Suppressor macrophage (primary cell): ENCODE results near the gene TKT.

ENCODE experiments used
- DNase-seq, 4 experiments: peaks; one replicate each; pipeline ENCODE4 v3.0.0-alpha.2; 2020 to 2022

Gene TKT

GRCh38 chr3:53224026-53224425 lies 31.8 kb downstream of the TKT start:
- DNase-seq, result no peak

- DNase-seq, result no peak
These were observed 32.3 kb downstream of the TKT start for GRCh38 chr3:53223541-53223966.

DNA sequence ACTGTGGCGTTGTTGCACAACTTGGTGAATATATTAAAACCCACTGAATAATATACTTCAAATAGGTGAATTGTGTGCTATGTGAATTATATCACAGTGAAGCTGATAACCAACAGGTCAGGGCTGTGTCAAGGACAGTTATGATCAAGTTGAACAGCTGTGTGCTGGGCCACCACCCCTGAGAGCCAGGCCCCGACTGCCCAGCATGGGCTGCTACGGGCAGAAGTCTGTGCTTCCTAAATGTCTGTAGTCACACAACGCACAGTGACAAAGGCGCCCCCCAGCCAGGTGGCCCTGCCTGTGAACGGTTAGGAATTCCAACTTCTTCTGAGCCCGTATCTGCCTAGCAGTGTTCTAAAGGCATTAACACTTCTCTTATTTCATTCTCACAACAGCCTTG lies 32.8 kb downstream of the TKT start:
- no peak for DNase-seq

- DNase-seq, result no peak
These were observed 33.5 kb downstream of the TKT start for GRCh38 chr3:53222183-53222901.

DNA sequence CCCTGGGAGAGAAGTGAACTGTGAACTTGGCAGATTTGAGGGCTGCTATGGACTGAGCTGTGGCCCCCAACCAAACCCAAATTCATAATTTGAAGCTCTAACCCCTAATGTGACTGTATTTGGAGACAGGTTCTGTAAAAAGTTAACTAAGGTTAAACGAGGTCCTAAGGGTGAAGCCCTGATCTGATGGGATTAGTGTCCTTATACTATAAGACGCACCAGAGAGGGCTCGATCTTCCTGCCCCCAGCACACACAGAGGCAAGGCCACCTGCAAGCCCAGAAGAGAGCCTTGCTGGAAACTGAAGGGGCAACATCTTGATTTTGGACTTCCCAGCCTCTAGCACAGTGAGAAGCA lies 34.0 kb downstream of the TKT start:
- no peak for DNase-seq

- no peak for DNase-seq
These were observed 34.5 kb downstream of the TKT start for GRCh38 chr3:53221345-53221744.

- peak; percentile 87 to 93 (median 91) for DNase-seq
These were observed 35.8 kb downstream of the TKT start for GRCh38 chr3:53219895-53220483.

DNA sequence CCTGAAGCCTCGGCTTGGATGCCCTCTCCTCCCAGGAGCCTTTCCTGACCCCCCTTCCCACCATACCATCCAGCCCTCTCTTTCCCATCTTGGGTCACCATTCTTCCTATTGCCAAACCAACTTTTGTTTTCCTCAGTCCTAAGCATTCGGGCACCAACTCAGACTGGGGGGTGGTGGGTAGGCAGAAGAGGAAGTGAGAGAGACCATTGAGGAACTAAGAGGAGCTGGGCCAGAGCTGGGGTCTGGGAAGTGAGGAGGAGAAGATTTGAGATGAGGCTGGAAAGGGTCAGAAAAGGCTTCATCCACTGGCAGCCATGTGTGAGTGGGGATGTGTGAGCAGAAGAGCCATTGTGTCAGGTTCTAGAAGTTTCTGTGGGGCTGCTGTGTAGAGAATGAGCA lies 37.7 kb downstream of the TKT start:
- peak; percentile 76 to 90 (median 87) for DNase-seq

DNA sequence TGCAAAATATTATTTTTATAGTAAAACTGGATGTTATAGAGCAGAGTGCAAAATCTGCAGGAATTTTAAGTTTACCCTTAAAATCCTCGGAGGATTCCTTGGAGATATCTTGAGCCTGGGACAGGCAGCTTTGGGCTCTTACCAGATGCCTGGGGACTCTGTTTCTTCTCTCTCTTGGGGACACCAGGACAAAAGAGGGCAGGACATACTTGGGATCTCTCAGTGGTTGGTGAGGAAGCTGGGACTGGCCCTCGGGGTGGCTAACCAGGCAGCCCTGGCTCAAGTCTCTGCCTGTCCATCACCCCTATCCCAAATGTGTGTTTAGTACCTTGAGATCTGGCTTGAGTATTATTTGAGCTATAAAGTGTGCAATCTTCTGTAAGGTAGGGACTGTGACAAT lies 38.6 kb downstream of the TKT start:
- no peak for DNase-seq

DNA sequence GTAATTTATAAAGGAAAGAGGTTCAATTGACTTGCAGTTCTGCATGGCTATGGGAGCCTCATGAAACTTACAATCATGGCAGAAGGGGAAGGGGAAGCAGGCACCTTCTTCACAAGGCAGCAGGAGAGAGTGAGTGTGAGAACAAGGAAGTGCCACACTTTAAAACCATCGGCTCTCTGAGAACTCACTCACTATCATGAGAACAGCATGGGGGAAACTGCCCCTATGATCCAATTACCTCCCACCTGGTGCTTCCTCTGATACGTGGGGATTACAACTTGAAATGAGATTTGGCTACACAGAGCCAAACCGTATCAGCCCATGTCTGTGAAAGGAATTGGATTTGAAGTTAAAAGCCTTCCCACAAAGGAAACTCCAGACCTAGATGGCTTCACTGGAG lies 39.1 kb downstream of the TKT start:
- no peak for DNase-seq

DNA sequence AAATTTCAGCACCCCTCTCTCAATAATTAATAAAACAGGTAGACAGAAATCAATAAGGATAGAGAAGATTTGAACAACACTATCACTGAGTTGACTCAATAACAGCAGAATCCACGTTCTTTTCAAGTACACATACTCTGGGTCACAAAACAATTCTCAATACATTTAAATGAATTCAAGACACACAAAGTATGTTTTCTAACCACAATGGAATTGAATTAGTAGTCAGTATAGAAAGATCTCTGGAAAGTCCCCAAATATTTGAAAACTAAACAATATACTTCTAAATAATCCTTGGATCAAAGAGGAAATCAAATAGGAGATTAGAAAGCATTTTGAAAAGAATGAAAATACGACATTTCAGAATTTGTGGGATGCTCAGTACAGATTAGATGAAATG lies 40.0 kb downstream of the TKT start:
- no peak for DNase-seq

DNA sequence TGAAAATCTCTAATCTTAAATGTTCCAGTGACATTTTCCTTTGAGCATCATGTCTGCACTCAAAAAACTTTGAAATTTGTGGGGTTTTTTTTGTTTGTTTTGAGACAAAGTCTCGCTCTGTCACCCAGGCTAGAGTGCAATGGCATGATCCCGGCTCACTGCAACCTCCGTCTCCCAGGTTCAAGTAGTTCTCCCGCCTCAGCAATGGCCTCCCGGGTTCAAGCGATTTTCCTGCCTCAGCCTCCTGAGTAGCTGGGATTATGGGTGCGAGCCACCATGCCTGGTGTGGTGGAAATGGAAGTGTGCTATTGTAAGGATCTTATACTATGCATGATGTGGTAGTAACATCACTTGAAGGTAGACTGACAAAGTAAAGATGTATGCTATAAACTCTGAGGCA lies 42.5 kb downstream of the TKT start:
- DNase-seq, result no peak

- DNase-seq, result peak; percentile 20 to 73 (median 54)
These were observed 43.8 kb downstream of the TKT start for GRCh38 chr3:53211706-53212702.

- DNase-seq, result no peak
These were observed 53.3 kb downstream of the TKT start for GRCh38 chr3:53202331-53203015.

- DNase-seq, result no peak
These were observed 55.0 kb downstream of the TKT start for GRCh38 chr3:53200501-53201498.

GRCh38 chr3:53199834-53200233 lies 56.0 kb downstream of the TKT start:
- peak in 1 of 4 experiments; percentile 22 for DNase-seq

DNA sequence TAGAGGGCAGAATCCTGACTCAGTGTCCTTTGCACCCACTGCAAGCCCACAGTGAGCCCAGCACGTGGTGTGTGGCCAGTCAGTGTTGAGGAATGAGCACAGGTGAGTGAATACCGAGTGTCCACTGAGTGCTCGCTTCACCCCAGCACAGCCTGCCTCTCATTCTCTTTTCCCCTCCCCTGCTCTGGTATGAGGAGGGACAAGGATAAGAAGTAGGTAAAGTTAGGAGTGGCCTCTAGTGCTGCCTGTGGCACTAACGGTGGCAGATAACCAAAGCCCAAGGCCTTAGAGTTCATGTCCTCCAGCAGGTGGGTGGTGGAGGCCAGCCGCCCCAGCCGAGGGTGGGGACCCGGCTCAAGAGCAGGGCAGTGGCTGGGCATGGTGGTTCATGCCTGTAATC lies 56.8 kb downstream of the TKT start:
- DNase-seq, result no peak

- no peak for DNase-seq
These were observed 57.4 kb downstream of the TKT start for GRCh38 chr3:53198256-53198977.

GRCh38 chr3:53196575-53197407 lies 59.0 kb downstream of the TKT start:
- peak; percentile 77 to 89 (median 82) for DNase-seq
